ENCODE data around the gene PDIK1L. TPM values are rescaled to one million over a fixed set of nuclear protein-coding genes. Genes with fewer than 3 reads are reported as not detected.

Gene PDIK1L
- total and polyA plus RNA-seq, 2 of the 8 experiments (the other 6 are each of a cell fraction or from before 2014, with no cell fraction given): 0.95 to 4.5 TPM

- 82% methylated on average over 13 of the region's 13 CpGs; no CpG with 5 or more reads in 1 of the 2 experiments for WGBS, 2 experiments (ENCODE audit: extremely low coverage in 1 of 2, insufficient coverage in 1 of 2, insufficient read length in 1 of 2, insufficient replicate concordance in 2 of 2, low coverage in 1 of 2, low lambda C conversion rate in 2 of 2, missing lambda C conversion rate in 1 of 2)
- no peak for FAIRE-seq
- Histone ChIP-seq H4K8ac (ENCODE audit: extremely low read depth, insufficient read depth, low read length) (no peak overlapping the region), H2BK12ac (ENCODE audit: low read depth, low read length) (no peak overlapping the region), H3K79me1 (ENCODE audit: low read depth, low read length) (no peaks in the 10 kb centered on the region), H3K27me3 (replicated peaks in 1 of 4; ENCODE audit: control insufficient read depth in 3 of 4, extremely low read depth in 1 of 4, insufficient read depth in 3 of 4, low read length in 3 of 4) (no peaks in the 10 kb centered on the region), H4K5ac (ENCODE audit: insufficient read length, low read depth, low read length) (no peak overlapping the region), H3K27ac (ENCODE audit: low read depth, low read length) (no peak overlapping the region), H2AK5ac (ENCODE audit: low read depth, low read length) (no peak overlapping the region), H4K20me1 (replicated peaks in 1 of 2; ENCODE audit: control insufficient read depth in 1 of 2, insufficient read depth in 2 of 2, low read length in 2 of 2) (peaks cover 0 to 2% of the 10 kb centered on the region in 2 experiments), H2BK120ac (replicated peaks; ENCODE audit: low read depth, low read length) (no peak overlapping the region), H3K4me1 (replicated peaks in 1 of 4; ENCODE audit: control insufficient read depth in 3 of 4, insufficient read depth in 4 of 4, low read length in 3 of 4) (no peaks in the 10 kb centered on the region), H3K9me3 (ENCODE audit: insufficient read depth in 2 of 2, low read depth in 1 of 2, low read length in 1 of 2) (no peaks in the 10 kb centered on the region), H3K9ac (replicated peaks in 1 of 4; ENCODE audit: extremely low read depth in 1 of 4, low read depth in 3 of 4, low read length in 3 of 4) (no peak overlapping the region), H2AFZ (ENCODE audit: low read length) (no peak overlapping the region), H2BK5ac (ENCODE audit: low read depth, low read length) (no peak overlapping the region), H3K23me2 (ENCODE audit: low read depth, low read length) (no peaks in the 10 kb centered on the region; the same call in 1 of the 2 replicates), H3K4ac (replicated peaks; ENCODE audit: insufficient read length, low read depth, low read length) (no peak overlapping the region), H3K18ac (ENCODE audit: extremely low read depth, low read length) (no peak overlapping the region), H3K4me2 (ENCODE audit: insufficient read depth in 1 of 2, low read depth in 2 of 2, low read length in 2 of 2) (no peak overlapping the region), H3K56ac (replicated peaks; ENCODE audit: insufficient read length, low read depth, low read length) (no peak overlapping the region), H3K23ac (ENCODE audit: insufficient read length) (no peak overlapping the region), H4K91ac (replicated peaks; ENCODE audit: insufficient read length, low read length) (no peak overlapping the region), H3K79me2 (ENCODE audit: control insufficient read depth in 1 of 2, insufficient read depth in 2 of 2, low read length in 2 of 2) (no peaks in the 10 kb centered on the region), H2BK20ac (ENCODE audit: low read length) (no peak overlapping the region), H3K4me3 (ENCODE audit: extremely low read depth in 1 of 4, insufficient read depth in 2 of 4, low read depth in 3 of 4, low read length in 4 of 4) (no peak overlapping the region), H3K36me3 (ENCODE audit: control insufficient read depth in 2 of 4, insufficient read depth in 4 of 4, low read length in 3 of 4) (peaks cover 0 to 1% (median 0%) of the 10 kb centered on the region in 4 experiments; a peak in 1 of 8 replicates), H3K14ac (ENCODE audit: insufficient read length) (no peak overlapping the region), H2BK15ac (ENCODE audit: low read length) (no peak overlapping the region)
- ChIA-PET CTCF (ENCODE audit: partially characterized antibody) (interaction anchor here (0.7 to 4.2 kb wide), 7 partner anchors 10 to 98 kb away, joined by 3 to 44 read pairs (median 4); partner anchors contain the start of gene ZNF593), POLR2A (ENCODE audit: partially characterized antibody) (interaction anchor here (0.8 to 1.9 kb wide), 4 partner anchors 7 to 24 kb away, joined by 3 to 4 read pairs (median 4); no protein-coding TSS in a partner anchor)
- peak in 1 of 2 experiments; percentile 33 for DNase-seq (ENCODE audit: low read depth in 1 of 2, low spot score in 2 of 2)
- no peak for TF ChIP-seq RBBP5 (IDR thresholded peaks at IDR 0.05; ENCODE audit: borderline replicate concordance, low read depth, low read length)
- no peak for TF ChIP-seq SP4 (IDR thresholded peaks at IDR 0.05; ENCODE audit: low read length)
- no peak for TF ChIP-seq MAFK (IDR thresholded peaks at IDR 0.05; ENCODE audit: low read depth, low read length)
- TF ChIP-seq HDAC6 (IDR thresholded peaks at IDR 0.05; ENCODE audit: low read depth, low read length): no peak
- no peak for TF ChIP-seq NANOG (IDR thresholded peaks at IDR 0.05; ENCODE audit: insufficient read depth, low read depth, low read length, poor library complexity, severe bottlenecking)
- no peak for TF ChIP-seq POLR2A (IDR thresholded peaks at IDR 0.05; ENCODE audit: control extremely low read depth in 1 of 2, low read depth in 2 of 2, low read length in 2 of 2)
- no peak for TF ChIP-seq BACH1 (IDR thresholded peaks at IDR 0.05; ENCODE audit: low read length)
- TF ChIP-seq SUZ12 (IDR thresholded peaks at IDR 0.05; ENCODE audit: low read length): no peak
- TF ChIP-seq BRCA1 (IDR thresholded peaks at IDR 0.05; ENCODE audit: low read depth, low read length): no peak
- no peak for TF ChIP-seq EGR1 (IDR thresholded peaks at IDR 0.05; ENCODE audit: borderline replicate concordance, low read depth, low read length)
- no peak for TF ChIP-seq RAD21 (IDR thresholded peaks at IDR 0.05 in 1 of 2, conservative IDR thresholded peaks at IDR 0.05 in 1 of 2; ENCODE audit: low read depth in 2 of 2, low read length in 2 of 2)
- no peak for TF ChIP-seq KDM4A (IDR thresholded peaks at IDR 0.05; ENCODE audit: low read depth, low read length, severe bottlenecking)
Observed at GRCh38 chr1:26127235-26128163, 15.9 kb downstream of the PDIK1L start.
